Suppressor macrophage treated with lipopolysaccharide for 1 hour (primary cell): ENCODE results near the gene RAB25.

ENCODE experiments used
- DNase-seq, 3 donors: peaks; one replicate each; pipeline ENCODE4 v3.0.0-alpha.2; 2020 to 2022

The RAB25 gene

DNA sequence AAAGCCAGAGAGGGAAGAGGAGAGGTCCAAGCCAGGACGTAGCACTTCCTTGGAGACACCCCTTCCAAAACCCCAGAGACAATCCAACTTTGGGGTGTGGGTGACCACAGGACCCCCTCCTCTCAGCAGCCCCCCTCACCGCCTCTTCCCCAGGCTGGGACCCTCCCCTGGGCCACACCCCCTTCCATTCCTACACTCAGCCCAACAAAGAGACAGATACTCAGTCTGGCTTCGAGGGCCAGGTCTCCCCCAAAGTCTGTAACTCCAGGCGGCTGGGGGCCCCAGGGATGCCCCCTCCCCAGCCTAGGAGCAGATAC, 19.9 kb downstream of the RAB25 start:
- DNase-seq, result no peak

DNA sequence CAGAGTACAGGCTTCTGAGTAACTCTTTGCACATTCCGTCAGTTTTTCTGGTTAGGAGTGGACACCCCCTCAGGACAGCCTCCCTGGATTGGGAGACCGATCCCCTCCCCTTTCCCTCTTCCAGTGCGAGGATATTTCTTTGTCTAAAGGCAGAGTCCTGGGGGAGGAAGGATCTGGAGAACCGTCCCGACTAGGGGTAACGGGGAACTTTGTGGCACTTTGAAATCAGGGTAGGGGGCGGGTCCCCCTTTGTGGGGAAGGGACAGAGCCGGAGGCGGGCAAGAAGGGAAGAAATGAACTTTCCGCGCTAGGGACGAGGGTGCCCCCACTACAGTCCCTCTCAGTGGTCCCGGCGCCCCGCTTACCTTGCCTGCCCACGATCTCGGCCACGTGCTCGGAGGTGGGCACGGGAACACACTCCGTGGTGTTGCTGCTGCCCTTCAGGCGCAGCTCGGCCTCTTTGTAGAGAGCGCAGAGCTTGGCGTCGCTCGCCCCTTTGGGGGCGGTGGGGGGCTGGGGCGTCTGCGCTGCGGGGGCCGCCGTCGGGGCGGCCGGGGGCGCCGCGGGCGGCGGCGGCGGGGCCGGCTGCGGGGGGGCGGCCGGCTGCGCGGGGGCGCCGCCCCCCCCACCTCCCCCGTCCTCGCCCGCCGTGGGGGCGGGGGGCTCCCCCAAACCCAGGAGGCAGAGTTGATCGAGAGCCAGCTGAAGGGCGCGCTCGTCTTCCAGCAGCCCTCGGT, 20.4 kb downstream of the RAB25 start:
- DNase-seq, result no peak

DNA sequence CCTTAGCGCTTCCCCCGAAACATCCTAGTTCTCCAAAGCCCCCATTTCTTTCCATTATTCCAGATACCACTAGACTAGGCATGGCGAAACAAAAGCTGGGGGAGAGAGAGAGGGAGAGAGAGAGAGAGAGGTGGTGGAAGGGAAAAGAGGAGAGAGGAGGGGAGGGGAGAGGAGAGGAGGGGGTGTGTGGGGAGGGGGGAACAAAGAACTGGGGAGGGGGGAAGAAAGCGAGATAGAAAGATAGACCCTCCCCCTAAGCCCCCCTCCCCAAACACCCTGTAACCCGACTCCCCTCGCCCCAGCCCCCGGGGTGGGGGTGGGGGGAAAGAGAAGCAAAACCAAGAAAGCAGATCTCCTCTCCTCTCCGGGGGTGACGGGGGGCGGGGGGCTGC, 21.0 kb downstream of the RAB25 start:
- no peak for DNase-seq

DNA sequence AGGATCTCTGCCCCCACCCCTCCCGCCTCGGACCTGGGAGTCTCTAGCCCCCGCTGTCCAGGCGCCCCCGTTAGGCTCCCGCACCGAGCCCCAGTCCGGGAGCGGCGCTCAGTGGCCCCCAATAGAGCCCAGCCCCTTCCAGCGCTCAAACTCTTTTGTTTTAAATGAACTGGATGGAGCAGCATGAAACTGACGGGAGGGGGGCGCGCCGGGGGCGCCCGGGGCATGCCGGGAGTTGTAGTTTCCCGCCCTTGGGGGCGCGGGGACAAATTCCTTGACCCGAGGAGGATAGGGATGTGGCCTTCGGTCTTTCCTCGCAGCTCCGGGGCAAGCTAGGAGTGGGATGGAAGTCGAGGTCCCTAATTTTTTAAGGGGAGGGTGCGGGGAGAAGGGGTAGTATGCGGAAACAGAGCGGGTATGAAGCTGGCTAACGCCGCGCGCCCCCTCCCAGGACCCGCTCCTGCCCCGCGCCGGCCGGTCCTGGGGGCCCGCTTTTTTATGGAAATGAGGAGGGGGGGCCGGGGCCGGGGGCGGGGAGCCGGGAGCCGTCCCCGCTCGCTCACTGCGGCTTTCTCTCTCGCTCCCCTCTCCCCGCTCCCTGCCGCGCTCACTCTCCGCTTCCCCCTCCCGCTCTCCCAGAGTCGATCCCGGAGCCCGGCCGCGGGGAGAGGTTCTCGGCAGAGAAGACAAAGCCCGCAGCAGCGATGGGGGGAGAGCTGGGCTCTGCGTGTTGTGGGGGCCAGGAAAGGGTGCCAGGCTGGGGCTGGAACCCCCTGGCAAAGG, 21.5 kb downstream of the RAB25 start, which contains the start of gene MEX3A:
Gene MEX3A (minus strand): TSS at position 157 of the 783 bp plus-strand sequence. CDS start 467 bp downstream, outside the sequence.
- DNase-seq, result peak; percentile 60 to 83 (median 73)

DNA sequence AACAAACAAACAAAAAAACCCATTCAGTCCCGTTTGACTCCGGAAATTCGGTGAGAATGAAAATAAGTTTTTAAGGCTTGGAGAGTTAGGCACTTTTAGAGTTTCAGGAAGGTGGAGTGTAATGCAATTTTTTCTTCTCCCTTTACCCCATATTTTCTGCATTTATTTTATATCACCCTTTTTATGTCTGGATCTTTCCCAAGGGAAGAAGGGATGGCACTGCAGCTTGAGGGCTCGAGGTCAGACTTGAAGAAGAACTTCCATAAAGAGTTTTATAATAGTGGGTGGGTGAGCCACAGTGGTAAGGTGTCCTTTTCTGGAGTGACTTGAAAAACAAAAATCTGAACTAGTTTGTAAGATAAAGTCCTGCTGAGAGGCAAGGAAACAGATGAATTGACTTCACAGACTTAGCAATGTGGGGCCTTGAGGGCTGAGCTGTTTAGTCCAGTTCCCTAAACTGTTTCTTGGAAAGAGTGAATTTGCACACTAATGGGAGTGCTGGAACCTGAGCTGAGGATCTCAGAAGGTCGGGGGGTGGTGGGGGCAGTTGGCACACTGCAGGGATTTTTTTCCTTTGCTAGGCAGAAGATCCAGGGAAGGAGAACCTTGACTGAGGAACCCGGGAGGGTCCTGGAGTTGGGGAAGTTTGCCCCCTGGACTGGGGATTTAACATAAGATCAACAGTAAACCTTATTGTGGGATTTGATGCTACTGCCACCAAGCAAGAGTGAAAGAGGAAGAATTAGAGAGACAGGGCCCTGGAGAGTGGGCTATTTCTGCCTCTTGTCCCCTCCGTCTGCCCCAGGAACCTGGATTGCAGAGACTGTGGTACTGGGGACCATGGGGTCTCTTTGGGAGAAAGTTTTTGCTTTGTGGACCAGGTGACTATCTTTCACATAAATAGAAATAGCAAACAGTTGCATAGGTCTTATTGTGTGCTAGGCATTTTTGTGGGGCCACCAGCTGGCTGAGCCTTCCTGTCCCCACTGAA, 23.1 kb downstream of the RAB25 start:
- peak in 1 of 3 donors; percentile 39 for DNase-seq

DNA sequence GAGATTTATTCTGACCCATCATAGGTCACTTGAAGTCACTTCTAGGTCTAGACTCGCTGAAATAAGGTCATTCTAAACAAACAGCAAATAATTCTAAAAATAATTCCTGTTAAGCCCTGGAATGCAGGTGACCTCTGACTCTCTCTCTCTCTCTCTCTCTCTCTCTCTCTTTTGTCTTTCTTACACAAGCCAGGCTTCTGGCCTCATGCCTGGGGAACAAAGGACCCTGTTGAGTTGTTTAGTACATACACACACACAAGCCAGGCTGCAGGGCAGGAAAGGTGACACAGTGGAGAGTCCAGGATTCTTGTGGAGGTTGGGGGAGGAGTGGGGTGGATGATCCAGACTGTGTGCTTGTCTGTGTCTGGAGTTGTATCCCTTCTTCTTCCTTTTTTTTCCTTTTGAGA, 25.3 kb downstream of the RAB25 start:
- DNase-seq, result peak in 1 of 3 donors; percentile 38

DNA sequence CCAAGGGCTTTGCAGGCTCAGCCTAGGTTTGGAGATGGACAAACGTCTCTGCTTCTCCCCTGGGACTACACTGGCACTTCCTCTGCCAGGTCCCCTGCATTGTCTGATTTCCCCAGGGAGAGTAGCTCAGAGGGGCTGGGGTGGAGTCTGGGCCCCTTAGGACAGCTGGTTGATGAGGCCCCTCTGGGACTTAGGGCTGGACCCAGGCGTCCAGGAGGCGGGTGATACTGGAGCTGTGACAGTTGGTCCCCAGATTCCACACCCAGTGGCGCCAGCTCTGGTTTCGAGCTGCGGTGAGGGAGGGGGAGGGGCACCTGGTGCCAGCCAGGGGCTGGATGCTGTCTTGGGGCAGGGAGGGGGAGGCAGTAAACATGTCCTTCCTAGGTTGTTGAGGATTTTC, 28.7 kb downstream of the RAB25 start:
- no peak for DNase-seq

DNA sequence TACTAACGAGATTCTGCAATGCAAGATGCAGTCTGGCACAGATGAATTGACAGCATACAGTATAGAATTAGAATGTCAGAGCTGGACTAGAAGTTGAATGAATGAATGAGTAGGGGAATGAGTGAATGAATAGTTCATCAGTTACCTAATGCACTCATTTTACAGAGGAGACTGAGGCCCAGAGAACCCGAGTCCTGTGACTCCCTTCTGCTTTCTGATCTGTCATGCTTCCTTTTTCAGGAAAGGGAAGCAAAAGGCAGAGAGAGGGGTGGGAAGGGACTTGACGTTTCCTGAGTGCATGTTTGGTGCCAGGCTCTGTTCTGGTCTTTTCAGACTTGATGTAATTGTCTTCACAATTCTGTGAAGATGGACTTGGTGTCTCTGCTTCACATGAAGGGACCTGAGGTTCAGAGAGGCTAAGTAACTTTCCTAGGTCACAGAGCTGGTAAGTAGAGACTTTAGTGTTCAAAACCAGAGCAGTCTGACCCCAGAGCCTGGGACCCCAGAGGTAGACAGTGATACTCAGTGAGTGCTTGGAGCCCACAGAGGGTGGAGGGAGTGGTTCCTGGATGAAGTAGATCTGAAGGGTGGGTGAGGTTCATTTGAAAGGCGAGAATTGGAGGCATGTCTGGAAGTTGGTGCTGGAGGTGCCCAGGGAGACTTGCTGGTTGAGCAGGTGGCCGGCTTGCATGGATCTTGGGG, 29.3 kb downstream of the RAB25 start:
- DNase-seq, result peak; percentile 87 to 88 (median 88)

DNA sequence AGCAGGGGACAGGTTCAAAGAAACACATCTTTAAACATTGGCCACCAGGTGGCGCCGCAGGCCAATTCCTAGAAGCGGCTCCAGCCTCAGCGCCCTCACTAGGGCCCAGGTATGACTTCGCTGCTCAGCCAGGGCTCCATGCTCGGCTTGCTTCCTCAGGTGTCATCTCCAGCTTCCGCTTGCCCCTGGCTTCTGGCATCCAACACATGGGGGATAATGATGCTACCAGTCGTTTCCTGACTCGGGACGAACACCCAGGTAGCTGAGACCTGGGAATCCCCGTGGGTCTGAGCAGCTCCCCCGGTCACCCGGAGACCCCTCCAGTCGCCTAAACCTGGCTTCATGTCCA, 29.9 kb downstream of the RAB25 start:
- peak; percentile 86 to 93 (median 90) for DNase-seq

DNA sequence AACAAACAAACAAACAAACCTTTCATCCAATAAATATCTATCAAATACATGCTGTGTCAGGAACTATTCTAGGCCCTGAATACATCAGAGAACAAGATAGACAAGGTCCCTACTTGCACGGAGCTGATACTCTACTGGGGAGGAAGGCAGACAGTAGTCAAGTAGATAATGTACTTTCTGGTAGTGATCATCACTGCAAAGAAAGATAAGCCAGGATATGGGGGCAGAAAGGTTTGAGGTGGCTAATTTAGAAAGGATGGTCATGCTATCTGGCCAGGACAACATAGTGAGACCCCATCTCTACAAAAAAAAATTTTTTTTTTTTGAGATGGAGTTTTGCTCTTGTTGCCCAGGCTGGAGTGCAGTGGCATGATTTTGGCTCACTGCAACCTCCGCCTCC, 30.6 kb downstream of the RAB25 start:
- DNase-seq, result no peak

DNA sequence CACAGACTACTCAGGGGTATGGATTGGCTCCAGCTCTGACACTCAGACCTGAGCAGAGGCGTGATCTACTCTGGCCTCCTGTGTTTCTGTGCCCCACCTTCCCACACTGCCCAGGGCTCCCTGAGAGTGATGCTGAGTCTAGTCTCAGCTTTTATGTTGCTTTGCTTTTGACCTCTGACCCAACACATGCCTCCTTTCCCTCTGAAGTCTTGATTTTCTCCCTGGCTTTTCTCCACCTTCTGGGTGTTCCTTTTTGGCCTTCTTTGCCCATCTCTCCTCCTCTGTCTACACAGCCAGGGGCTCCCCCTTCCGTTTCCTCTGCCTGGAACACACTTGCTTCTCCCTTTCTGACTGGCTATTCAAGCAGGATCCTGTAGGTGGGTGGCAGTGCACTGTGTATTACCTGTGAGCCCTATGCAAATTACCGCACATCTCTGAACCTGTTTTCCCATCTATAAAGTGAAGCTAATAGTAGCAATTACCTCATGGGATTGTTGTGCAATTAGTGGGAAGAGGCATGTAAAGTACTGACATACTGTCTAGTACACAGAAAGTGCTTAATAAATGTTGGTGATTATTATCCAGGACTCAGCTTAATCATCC, 35.0 kb downstream of the RAB25 start:
- DNase-seq, result peak in 2 of 3 donors; percentile 44 to 47

DNA sequence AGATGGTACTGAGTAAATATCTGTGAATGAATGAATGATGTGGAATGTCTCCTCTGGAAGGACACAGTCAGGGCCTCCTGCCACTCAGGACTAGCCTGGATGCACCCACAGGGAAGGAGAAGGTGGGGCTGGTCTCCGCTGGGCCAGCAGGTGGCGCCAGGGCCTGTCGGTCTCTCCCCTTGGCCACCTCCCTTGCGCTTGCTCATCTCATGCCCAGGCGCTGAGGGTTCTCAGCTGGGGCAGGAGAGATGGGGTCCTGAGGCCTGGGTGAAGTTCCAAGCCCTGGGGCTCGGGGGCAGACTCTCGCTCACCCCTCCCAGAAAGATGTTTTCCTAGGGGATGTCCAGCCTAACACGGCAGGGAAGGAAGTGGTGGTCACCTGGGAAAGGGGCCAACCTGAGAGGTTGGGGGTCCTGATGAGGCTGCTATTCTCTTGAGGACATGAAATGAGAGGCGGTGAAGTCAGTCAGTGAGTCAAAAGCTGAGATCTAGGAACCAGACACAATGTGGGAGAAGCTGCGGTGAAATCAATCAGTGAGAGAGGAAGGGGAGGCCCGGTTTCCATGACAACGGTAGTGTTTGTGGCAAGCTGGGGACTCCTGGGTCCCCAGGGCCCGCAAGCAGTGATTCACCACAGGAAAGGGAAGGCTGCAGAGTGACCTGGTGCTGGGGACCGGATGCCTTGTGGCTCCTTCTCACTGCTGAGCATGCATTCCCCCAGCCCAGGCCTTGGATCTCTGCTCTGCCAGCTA, 35.9 kb downstream of the RAB25 start:
- peak; percentile 86 to 92 (median 89) for DNase-seq

DNA sequence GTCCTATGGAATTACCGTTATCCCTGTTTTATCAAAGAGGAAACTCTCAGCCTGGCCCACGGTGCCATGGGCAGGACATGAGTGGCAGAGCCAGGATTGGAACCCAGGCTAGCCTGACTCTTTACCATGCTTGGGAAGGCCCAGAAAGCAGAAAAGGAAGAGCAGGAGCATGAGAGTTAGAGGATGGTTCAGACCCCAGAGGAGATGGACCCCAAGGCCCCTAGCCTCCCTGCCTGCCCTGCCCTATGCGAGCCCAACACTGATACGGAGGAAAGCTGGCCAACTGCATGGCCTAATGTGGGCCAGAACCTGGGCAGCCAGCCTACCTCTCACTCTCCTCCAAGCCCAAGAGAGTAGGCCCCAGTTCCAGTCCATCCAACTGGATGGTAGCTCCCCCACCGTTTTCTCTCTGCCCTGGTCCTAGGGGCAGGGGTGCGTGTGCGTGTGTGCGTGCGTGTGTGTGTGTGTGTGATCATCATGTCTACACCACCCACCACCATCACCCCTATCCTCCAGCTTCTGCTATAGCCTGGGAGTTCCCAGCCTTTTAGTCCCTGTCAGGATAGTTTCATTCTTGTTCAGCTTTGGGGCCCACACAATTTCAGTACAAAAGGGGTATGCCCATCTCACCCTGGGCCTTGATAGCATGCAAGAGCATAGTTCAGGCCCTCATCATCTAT, 36.7 kb downstream of the RAB25 start:
- DNase-seq, result peak; percentile 62 to 71 (median 71)

DNA sequence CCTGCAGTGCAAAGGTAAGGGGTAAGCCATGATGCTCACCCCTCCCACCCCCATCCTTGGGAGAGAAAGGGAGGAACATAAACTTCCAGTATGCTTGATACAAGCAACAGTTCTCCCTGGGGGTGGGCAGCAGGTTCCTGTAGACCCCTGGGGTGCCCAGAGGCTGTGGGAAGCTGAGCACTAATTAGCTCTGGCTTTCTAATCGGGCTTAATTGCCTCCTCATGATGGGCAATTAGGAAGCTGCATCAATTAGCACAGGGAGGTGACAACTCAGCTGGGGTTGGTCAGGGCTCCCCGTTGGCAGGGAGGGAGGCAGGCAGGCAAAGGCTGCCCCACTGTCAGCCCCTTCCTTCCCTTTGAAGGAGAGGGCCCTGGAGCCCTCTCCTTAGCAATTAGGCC, 37.8 kb downstream of the RAB25 start:
- DNase-seq, result no peak

DNA sequence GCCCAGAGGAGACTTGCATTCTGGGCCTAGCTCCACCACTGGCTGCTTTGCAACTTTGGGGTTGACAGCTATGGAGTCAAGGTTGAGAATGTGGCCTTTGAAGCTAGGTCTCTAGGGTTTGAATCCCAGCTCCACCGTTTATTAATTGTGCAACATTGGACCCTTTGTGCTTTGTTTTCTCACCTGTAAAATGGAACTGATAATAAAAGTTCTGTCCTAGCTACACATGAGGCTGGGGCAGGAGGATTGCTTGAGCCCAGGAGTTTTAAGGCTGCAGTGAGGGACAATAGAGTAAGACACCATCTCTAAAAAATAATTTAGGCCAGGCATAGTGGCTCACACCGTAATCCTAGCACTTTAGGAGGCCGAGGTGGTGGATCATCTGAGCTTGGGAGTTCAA, 38.3 kb downstream of the RAB25 start:
- no peak for DNase-seq

DNA sequence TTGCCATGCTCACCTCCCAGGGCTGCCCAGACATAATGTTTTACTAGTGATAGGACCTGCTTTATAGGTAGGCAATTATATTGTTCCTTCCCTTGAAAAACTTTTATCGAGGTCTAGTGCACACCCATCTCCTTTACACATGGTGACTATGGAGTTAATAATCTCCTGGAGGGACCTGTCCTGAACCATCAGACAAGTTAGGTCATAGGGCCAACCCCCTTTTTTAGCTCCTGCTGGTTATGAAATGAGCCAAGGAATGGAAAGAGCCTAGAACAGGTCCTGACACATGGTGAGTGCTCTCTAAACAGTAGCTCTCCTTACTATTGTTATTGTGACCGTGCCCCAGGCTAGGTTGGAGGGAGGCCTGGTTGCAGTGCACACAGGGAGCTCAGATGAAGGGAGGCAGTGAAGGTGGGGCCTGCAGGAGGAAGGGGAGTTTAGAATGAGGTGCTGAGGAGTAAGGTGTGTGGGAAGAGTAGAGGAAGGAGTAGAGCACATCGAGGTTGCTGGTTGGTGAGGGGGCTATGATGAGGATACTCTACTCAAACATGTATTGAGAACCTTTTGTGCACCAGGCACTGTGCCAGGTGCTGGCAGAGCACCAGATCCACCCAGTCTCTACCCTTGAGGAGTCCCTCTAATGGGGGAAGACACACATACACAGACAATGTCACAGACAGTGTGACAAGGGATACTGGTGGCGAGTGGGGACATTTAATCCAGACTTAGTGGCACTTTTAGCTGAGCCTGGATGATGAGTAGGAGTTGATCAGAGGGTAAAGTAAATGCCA, 39.4 kb downstream of the RAB25 start:
- DNase-seq, result no peak

DNA sequence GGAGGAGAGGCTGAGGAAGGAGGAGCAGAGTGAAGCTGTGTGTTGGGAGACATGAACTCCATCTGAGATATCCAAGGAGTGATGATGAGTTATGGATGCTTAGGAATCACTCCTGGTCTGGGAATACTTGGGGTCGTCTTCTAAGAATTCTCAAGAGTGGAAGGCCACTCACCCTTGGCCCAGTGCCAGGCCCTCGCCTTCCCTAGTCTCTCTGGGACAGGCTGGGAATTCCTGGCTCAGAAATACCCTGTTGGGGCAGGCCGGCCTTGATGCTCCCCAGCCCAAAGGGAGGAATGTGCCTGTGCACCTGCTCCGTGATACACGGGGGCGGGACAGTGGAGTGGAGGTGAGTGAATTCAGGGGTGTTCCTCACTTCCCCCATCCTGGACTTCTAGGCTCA, 40.9 kb downstream of the RAB25 start:
- peak in 1 of 3 donors; percentile 43 for DNase-seq

DNA sequence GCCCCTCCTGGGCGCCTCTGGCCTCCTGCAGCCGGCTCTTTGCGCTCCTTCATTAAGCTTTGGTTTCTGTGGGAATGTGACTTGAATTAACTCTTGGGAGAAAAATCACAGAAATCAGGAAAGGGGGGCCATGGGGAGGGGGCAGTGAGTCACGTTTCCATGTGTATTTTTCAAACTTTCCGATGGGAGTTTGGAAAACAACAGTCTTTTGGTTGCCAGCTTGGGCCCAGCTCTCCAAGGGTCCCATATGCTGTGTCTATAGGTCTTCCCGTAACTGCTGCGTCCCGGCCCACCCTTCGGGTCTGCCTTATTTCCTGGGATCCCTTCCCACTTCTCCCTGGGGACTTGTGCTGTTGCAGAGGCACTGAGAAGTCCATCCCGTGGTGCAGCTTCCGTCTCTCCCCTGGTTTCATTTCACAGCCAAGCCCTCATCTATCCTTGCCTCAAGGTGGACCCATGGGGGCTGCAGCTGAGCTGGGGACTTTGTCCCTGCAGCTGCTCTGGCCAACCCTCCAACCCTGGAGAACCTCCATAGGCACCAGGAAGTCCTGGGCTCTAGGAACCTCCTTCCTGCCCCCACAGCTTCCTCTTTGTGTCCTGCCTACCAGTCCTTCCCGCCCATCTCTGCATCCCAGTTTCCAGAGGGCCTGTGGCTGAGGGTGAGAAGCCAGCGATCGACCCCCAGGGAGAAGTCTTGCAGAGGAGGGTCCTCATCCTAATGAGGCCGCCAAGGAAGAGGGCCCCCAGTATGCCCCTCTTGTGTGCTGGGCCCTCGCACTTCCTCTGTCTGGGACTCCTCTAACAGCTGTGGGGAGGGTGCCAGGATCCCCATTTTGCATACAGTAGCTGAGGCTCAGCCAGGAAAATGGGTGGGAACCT, 41.9 kb downstream of the RAB25 start:
- peak; percentile 65 to 73 (median 71) for DNase-seq

DNA sequence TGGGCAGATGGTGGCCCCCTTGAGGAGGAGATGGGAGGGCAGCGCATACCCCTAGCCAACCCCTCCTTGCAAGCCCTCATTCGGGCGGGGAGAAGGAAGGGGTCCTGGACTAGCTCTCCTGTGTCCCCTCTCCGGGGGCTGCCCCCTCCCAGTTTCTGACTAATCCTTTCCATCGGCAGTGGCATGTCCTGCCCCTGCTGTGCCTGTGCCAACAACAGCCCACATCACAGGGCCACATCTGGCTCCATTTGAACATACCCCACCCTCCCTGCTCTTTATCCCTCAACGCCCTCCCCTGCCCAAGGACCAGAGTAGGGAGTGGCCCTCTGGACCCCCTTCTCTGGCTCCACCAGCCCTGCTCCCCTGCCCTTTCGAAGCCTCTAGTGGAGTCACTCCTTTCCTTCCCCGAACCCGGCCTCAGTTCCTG, 42.6 kb downstream of the RAB25 start:
- no peak for DNase-seq
